Activated T-cell treated with anti-CD3 and anti-CD28 coated beads, Interleukin-2, amount 50 U/mL, for 4 hours (primary cell): Measurements from ENCODE around the gene SMIM10. TPM values are rescaled to one million over a fixed set of nuclear protein-coding genes. Genes with fewer than 3 reads are reported as not detected.
"Not testable (repeated sequence)": the region's sequence is repeated elsewhere in the genome, so short reads cannot be mapped to it uniquely, and the experiment has no call there.

ENCODE experiments used
- ATAC-seq, 2 donors: fragments of 200-7000 bp; cut with Tn5 transposase; one replicate each; pipeline ENCODE4 v1.10.0; 2021
- DNase-seq: peaks from one replicate; pipeline ENCODE4 v3.0.0-alpha.2; 2020
- H3K27me3 Mint-ChIP-seq: one replicate; pipeline ENCODE4 v1.8.0; 2021; ENCODE audit warnings: low read depth, mixed read lengths
- H3K36me3 Mint-ChIP-seq: one replicate; pipeline ENCODE4 v1.8.0; 2022; ENCODE audit warnings: mixed read lengths; ENCODE audit not compliant: insufficient read depth
- H3K4me1 Mint-ChIP-seq: one replicate; pipeline ENCODE4 v1.8.0; 2021; ENCODE audit warnings: low read depth, mixed read lengths
- H3K4me3 Mint-ChIP-seq: one replicate; pipeline ENCODE4 v1.8.0; 2021; ENCODE audit warnings: mild to moderate bottlenecking, moderate library complexity, mixed read lengths
- H3K9me3 Mint-ChIP-seq: one replicate; pipeline ENCODE4 v1.8.0; 2021; ENCODE audit warnings: mixed read lengths
- total RNA-seq, 3 donors: library from RNA; stranded (reverse); gene quantifications; one replicate each; pipeline ENCODE4 v1.2.1, GENCODE V29; 2021

The SMIM10 gene
- total RNA-seq, 3 donors from 2014 or later: 0.43 to 0.86 (median 0.53) TPM

DNA sequence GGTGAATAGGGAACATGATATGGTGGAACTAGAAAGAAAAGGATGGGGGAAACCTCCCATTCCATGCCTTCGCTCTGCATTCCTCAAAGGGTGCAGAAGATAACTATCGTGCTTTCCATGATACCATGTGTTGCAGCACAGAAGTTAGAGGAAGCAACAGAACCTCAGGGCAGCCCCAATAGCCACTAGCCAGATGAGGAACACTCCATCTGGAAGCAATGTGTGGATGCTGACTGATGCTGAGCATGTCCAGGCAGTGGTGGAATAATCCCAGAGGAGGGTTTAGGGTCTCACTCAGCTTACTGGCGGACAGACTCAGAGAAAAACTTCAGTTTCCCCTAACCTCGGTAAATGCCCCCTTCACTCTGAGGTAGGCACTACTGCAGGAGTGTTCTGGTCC is 7.5 kb downstream of the SMIM10 start:
- H3K9me3 Mint-ChIP-seq: no peaks in the 10 kb centered on the region

DNA sequence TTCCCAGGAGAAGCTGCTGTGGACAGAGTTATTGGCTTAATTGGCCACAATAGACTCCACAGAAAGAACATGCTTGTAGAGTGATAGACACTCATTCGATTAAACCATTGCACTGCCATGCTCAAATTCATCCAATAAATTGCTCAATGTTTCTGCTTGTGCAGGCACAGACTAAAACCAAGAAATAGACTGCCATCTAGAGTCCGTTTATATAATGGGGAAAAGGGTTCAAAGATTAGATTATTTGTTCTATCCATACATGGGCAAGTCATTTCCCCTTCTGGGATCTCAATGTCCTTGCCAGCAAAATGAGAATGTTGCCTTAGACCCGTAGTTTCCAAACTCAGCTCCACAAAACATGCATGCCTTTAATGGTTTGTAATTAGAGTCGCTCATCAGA is 8.7 kb downstream of the SMIM10 start:
- no peak for ATAC-seq

More for the DNA sequence above, 7.5 kb downstream of the SMIM10 start:
- ATAC-seq: no peak
- no peaks in the 10 kb centered on the region for H3K27me3 Mint-ChIP-seq
- H3K36me3 Mint-ChIP-seq: no peaks in the 10 kb centered on the region
- no peaks in the 10 kb centered on the region for H3K4me1 Mint-ChIP-seq
- H3K4me3 Mint-ChIP-seq: no peak overlapping the region
- DNase-seq: no peak

DNA sequence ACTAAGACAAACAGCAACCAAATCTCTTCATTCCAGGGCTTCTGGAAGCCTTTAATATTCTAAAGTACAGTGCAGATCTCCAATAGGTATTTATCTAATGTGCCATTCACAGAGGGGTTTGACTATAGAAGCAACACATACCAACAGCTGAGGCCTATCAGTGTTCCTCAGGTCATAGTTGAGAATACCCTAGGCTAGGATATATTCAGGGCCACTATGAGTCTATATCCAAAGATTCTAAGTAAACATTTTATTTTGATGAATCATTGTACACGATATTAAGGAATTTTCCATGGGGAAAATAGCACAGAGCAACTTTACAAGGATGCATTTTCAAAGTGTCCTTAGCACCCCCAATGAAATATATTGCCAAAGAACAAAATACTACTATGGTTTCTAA is 9.7 kb downstream of the SMIM10 start:
- DNase-seq (no peak), ATAC-seq (no peak)
- no peak overlapping the region for H3K4me3 Mint-ChIP-seq
- H3K36me3 Mint-ChIP-seq: no peaks in the 10 kb centered on the region
- H3K27me3 Mint-ChIP-seq: no peaks in the 10 kb centered on the region
- H3K9me3 Mint-ChIP-seq: no peaks in the 10 kb centered on the region
- peaks cover 11% of the 10 kb centered on the region for H3K4me1 Mint-ChIP-seq

More for the DNA sequence above, 8.7 kb downstream of the SMIM10 start:
- Mint-ChIP-seq H3K4me1 (peaks cover 10% of the 10 kb centered on the region), H3K9me3 (no peaks in the 10 kb centered on the region), H3K36me3 (no peaks in the 10 kb centered on the region), H3K4me3 (no peak overlapping the region), H3K27me3 (no peaks in the 10 kb centered on the region)
- no peak for DNase-seq

DNA sequence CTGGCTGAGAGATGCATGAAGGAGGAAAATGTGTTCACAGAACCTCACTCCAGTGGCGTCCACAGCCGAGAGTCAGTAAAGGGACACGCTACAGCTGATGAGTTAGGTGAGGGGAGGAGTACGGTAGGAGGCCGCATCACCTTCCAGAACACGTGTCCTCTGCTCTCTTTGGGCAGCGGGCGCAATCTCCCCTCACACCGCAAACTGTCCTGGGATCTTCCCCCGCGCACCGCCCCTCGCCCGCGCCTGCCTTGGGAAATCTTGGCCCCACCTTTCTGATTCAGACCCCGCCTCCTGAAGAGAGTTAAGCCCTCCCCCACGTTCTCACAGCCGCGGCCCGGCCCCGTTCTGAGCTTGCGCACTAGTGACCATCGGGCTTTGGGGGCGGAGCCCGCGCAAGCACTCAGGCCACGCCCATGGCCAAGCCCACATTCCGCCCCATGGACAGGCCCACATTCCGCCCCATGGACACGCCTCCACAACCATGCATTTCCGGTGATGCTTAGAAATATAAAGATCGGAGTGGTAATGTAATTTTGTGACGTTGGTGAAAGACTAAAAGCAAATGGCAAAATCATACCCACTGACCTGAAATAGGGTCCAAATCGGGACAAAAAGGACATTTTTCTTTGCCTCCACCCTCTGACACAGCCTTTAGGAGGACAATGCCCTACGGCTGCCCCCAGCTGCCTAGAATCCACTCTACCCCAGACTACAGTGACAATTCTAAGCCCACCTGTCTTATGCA is 13.3 kb downstream of the SMIM10 start:
- Mint-ChIP-seq H3K4me1 (peaks cover 11% of the 10 kb centered on the region), H3K9me3 (no peaks in the 10 kb centered on the region), H3K27me3 (no peaks in the 10 kb centered on the region), H3K36me3 (no peaks in the 10 kb centered on the region), H3K4me3 (peak overlapping the region; percentile 83)
- DNase-seq (peak; percentile 85), ATAC-seq (peak; percentile 95 to 97)

DNA sequence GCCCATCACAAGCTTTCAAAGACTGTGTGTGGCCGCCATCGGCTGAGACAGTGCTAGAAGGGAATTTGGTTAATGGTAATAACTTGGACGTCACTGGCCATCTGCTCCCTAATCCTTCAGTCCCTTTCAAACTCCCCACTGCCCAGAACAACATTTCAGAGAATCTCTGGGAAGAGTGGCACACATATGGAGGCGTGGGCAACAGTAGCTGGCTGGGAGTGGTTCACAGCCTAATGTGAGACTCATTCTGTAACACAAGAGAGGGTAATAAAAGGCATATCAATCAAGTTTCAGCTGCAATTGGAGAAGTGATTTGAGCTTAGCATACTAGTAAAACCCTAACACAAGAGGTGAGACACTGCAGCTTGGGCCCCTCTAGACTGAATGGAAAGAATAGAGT is 15.4 kb downstream of the SMIM10 start:
- no peaks in the 10 kb centered on the region for H3K9me3 Mint-ChIP-seq
- DNase-seq (no peak), ATAC-seq (no peak)
- H3K36me3 Mint-ChIP-seq: no peaks in the 10 kb centered on the region
- no peak overlapping the region for H3K4me3 Mint-ChIP-seq
- H3K4me1 Mint-ChIP-seq: peaks cover 11% of the 10 kb centered on the region
- H3K27me3 Mint-ChIP-seq: no peaks in the 10 kb centered on the region

DNA sequence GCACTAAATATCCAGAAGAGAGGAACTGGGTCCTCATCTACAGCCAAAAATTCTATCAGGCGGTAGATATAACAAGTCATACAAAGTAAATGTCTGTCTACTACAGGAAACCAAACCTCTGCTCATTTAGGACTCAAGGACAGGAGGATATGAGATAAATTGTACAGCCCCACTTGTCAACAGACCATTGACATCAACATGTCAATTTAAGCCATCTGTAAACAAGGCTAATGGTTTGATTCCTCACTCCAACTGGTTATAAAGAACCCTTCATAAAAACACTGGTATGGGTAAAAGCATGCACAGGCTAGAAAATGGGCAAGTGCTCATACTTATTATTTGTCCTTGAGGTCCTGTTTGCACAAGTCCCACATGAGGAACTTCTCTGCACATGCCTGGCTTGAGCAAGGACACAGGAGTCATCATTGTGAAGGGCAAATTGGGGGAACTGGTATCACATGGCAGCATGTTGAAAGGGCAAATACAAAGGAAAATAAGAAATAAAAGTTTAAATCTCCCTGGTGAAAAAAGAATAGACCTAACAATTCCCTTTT is 18.3 kb downstream of the SMIM10 start:
- ATAC-seq (no peak), DNase-seq (no peak)
- peaks cover 2% of the 10 kb centered on the region for H3K27me3 Mint-ChIP-seq
- no peaks in the 10 kb centered on the region for H3K9me3 Mint-ChIP-seq
- H3K4me3 Mint-ChIP-seq: no peak overlapping the region
- H3K4me1 Mint-ChIP-seq: peaks cover 4% of the 10 kb centered on the region
- no peaks in the 10 kb centered on the region for H3K36me3 Mint-ChIP-seq

DNA sequence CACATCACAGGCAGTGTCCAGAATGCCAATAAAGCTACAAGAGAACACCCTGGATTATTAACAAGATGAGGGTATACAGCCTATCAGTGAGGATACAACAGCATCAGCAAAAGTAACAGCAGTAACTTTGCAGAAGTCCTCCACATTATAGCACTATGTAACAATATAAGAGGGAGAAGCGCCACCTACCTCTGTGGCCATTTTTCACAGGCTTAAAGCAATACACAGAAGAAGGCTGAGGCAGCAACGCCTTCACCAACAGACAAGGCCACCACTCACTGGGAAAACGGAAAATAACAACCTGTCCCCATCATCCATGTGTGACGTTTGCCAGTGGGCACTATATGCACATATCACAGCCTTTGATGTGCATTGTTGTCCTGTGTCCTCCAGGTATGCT is 19.0 kb downstream of the SMIM10 start:
- no peaks in the 10 kb centered on the region for H3K36me3 Mint-ChIP-seq
- H3K4me1 Mint-ChIP-seq: no peaks in the 10 kb centered on the region

DNA sequence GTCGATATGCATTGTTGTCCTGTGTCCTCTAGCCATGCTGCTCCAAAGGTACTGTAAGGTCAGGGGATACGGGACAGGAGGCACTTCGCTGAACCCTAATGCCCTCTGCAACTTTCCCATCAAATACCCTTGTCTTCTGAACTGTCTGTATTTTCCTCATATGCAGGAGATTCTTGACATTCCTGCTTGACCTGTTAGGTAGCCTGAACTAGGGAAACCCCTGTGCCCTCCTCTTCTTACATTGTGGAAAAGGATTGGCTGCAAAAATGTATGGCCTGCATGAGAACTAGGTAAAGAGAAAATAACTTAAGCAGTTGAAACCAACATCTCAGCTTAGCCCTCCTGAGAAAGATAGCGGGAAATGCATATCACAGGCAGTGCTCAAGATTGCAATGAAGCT is 20.1 kb downstream of the SMIM10 start:
- ATAC-seq (no peak), DNase-seq (no peak)
- no peaks in the 10 kb centered on the region for H3K4me1 Mint-ChIP-seq
- H3K27me3 Mint-ChIP-seq: peaks cover 2% of the 10 kb centered on the region
- no peaks in the 10 kb centered on the region for H3K36me3 Mint-ChIP-seq
- H3K9me3 Mint-ChIP-seq: no peaks in the 10 kb centered on the region
- H3K4me3 Mint-ChIP-seq: no peak overlapping the region

More for the DNA sequence above, 19.0 kb downstream of the SMIM10 start:
- no peak overlapping the region for H3K4me3 Mint-ChIP-seq
- ATAC-seq (no peak), DNase-seq (no peak)
- no peaks in the 10 kb centered on the region for H3K9me3 Mint-ChIP-seq
- H3K27me3 Mint-ChIP-seq: peaks cover 2% of the 10 kb centered on the region

DNA sequence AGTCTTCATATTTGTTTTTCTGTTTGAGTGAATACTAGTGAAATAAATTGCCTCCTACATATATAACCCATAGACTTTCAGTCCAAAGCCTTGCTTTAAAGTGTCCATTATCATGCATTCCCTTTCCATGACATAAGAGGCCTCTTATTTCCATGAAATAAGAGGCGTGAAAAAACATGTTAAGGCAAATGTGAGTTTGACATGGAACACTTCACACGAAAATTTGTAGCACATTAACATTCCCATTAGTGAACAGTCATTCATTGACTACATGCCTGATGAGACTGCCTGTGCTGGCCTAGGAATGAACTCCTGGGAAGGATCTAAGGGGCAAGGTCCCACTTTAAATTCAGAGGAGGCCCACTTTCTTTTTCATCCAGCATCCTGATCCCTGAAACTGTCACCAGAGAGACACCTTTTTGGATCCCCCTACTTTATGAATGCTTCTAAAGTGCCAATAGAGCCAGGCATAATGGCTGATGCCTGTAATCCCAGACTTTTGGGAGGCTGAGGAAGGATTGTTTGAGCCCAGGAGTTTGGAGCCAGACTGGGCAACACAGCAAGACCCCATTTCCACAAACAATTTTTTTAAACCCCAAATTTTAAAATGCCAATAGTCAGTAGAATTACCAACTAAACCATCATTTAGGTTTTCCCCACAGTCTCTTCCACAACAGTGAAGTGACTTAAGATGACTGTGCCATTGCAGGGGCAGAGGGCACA is 24.9 kb downstream of the SMIM10 start:
- Mint-ChIP-seq H3K27me3 (peaks cover 2% of the 10 kb centered on the region), H3K4me1 (no peaks in the 10 kb centered on the region), H3K4me3 (no peak overlapping the region), H3K36me3 (no peaks in the 10 kb centered on the region), H3K9me3 (no peaks in the 10 kb centered on the region)
- no peak for DNase-seq
- ATAC-seq: no peak

DNA sequence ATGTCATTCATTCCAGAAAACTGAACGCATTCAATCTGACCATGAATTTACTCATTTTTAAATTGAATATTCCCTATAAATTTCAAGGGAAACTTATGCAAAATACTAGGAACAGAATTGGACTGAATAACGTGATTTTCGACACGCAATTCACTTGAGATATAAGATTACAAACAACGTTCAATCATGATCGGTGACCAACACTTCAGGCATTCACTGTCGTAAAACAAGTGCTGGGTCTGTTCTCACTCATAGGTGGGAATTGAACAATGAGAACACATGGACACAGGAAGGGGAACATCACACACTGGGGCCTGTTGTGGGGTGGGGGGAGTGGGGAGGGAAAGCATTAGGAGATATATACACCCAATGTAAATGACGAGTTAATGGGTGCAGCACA is 29.1 kb downstream of the SMIM10 start:
- not testable (repeated sequence) for DNase-seq, H3K4me3 Mint-ChIP-seq, H3K36me3 Mint-ChIP-seq, H3K9me3 Mint-ChIP-seq, ATAC-seq
- Mint-ChIP-seq H3K27me3 (peaks cover 26% of the 10 kb centered on the region), H3K4me1 (peaks cover 10% of the 10 kb centered on the region)

DNA sequence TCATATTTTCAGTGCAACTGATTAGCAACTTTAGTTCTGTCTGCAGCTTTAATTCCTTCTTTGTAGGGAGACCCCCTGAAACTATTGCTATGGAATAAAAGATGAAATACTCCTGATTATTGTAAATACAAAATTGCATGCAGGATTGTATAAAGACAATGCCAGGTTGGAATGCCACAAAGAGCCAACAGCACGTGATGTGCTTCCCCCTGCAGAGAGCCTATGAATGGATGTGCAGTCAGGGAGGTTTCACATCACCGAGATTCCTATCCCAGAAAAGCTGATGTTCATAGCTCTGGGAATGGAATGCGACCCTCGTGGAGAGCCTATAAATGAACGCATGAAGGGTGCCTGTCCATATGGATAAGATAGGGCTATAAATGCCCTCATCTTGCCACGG is 33.0 kb downstream of the SMIM10 start:
- not testable (repeated sequence) for DNase-seq, H3K4me3 Mint-ChIP-seq, H3K9me3 Mint-ChIP-seq, ATAC-seq, H3K36me3 Mint-ChIP-seq
- peaks cover 42% of the 10 kb centered on the region for H3K27me3 Mint-ChIP-seq
- peaks cover 10% of the 10 kb centered on the region for H3K4me1 Mint-ChIP-seq

DNA sequence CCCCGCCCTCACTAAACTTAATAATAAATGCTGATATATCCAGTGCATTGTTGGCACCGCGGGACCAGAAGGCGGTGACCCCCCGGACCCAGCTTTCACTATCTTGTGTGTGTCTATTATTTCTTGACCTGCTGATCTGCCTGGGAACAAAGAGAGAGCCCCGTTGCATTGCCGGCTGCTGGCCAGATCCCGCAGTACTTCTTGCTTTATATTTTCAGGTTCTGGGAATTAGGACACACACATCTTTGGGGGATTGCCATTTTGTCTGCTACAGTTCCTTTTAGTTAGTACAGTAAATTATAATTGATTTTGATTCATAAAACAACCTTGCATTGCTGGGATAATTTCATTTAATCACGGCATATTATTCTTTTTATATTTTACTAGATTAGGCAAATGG is 33.7 kb downstream of the SMIM10 start:
- Mint-ChIP-seq H3K36me3 (no peaks in the 10 kb centered on the region), H3K27me3 (peaks cover 44% of the 10 kb centered on the region), H3K9me3 (no peaks in the 10 kb centered on the region), H3K4me3 (no peak overlapping the region), H3K4me1 (peaks cover 10% of the 10 kb centered on the region)
- ATAC-seq: no peak
- DNase-seq: no peak

DNA sequence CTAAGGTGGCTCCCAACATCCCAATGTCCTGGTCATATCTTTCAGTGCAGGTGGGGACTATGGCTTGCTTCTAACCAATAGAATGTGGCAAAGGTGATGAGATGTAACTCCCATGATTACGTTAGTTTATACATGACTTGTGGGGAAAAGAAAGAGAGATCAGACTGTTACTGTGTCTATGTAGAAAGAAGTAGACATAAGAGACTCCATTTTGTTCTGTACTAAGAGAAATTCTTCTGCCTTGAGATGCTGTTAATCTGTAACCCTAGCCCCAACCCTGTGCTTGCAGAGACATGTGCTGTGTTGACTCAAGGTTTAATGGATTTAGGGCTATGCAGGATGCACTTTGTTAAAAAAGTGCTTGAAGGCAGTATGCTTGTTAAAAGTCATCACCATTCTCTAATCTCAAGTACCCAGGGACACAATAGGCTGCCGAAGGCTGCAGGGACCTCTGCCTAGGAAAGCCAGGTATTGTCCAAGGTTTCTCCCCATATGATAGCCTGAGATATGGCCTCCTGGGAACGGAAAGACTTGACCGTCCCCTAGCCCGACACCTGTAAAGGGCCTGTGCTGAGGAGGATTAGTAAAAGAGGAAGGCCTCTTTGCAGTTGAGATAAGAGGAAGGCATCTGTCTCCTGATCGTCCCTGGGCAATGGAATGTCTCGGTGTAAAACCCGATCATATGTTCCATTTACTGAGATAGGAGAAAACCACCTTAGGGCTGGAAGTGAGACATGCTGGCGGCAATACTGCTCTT is 39.6 kb downstream of the SMIM10 start:
- not testable (repeated sequence) for ATAC-seq, DNase-seq, H3K36me3 Mint-ChIP-seq, H3K4me3 Mint-ChIP-seq, H3K4me1 Mint-ChIP-seq, H3K9me3 Mint-ChIP-seq
- H3K27me3 Mint-ChIP-seq: peaks cover 19% of the 10 kb centered on the region
